IMR-90 (cell line): ENCODE results near the gene MIER2. TPM values are rescaled to one million over a fixed set of nuclear protein-coding genes. Genes with fewer than 3 reads are reported as not detected.

Experiments
- ATAC-seq: fragments of 200-7000 bp; cut with Tn5 transposase; 2 replicates; pipeline ENCODE4 v1.9.1; 2020; ENCODE audit warnings: low read depth, mild to moderate bottlenecking, moderate library complexity
- BruUV-seq: library from RNA; stranded (reverse); fragments of 400-500 nt; replicated peaks from 2 replicates; lab custom pipeline; 2021; lab: Mats Ljungman, UMichigan
- CTCF ChIA-PET: fragments of 300-600 bp; formaldehyde crosslinking; extraction: SDS; loops from one replicate; lab custom pipeline; 2021; ENCODE audit warnings: antibody characterized with exemption; lab: Yijun Ruan, JAX
- POLR2A ChIA-PET: fragments of 300-600 bp; sonication (Branson Sonifier 250); formaldehyde crosslinking; loops from one replicate; lab custom pipeline; 2022; ENCODE audit warnings: antibody characterized with exemption; ENCODE audit not compliant: unreplicated experiment; lab: Charles Lee
- DNase-seq: peaks from one replicate; pipeline ENCODE4 v3.0.0; 2013
- H2AFZ ChIP-seq: replicated peaks from 2 replicates; pipeline ENCODE3; 2013; ENCODE audit warnings: low read length, mild to moderate bottlenecking; ENCODE audit not compliant: poor library complexity
- H2AK5ac ChIP-seq: 2 replicates; pipeline ENCODE4 v1.6.1; 2013; ENCODE audit warnings: low read depth, low read length, inconsistent platforms
- H2AK9ac ChIP-seq: replicated peaks from 2 replicates; pipeline ENCODE3; 2013; ENCODE audit warnings: mild to moderate bottlenecking, low read depth, low read length, moderate library complexity; ENCODE audit not compliant: poor library complexity
- H2BK120ac ChIP-seq: 2 replicates; pipeline ENCODE4 v1.6.1; 2013; ENCODE audit warnings: low read depth, low read length, inconsistent platforms
- H2BK15ac ChIP-seq: 3 replicates; pipeline ENCODE4 v1.6.1; 2013; ENCODE audit warnings: low read depth, low read length, inconsistent platforms
- H2BK20ac ChIP-seq: 2 replicates; pipeline ENCODE4 v1.6.1; 2013; ENCODE audit warnings: low read depth, mild to moderate bottlenecking, inconsistent platforms, low read length, moderate library complexity
- H2BK5ac ChIP-seq: 2 replicates; pipeline ENCODE4 v1.6.1; 2013; ENCODE audit warnings: mild to moderate bottlenecking, low read depth, low read length, inconsistent platforms; ENCODE audit not compliant: poor library complexity, severe bottlenecking
- H3K14ac ChIP-seq: replicated peaks from 2 replicates; pipeline ENCODE4 v1.6.1; 2013; ENCODE audit warnings: low read depth, low read length, inconsistent platforms
- H3K18ac ChIP-seq: 2 replicates; pipeline ENCODE4 v1.6.1; 2013; ENCODE audit warnings: low read depth, low read length, control low read depth
- H3K23ac ChIP-seq: 2 replicates; pipeline ENCODE4 v1.6.1; 2013; ENCODE audit warnings: low read depth, low read length, inconsistent platforms
- H3K27ac ChIP-seq: 2 replicates; pipeline ENCODE4 v1.5.1; 2013; ENCODE audit warnings: mild to moderate bottlenecking, control low read depth, low read length; ENCODE audit not compliant: insufficient read depth
- H3K27me3 ChIP-seq: 2 replicates; pipeline ENCODE4 v1.6.1; 2013; ENCODE audit warnings: low read length; ENCODE audit not compliant: control insufficient read depth, insufficient read depth
- H3K36me3 ChIP-seq: 2 replicates; pipeline ENCODE4 v1.6.1; 2013; ENCODE audit warnings: low read length, mixed read lengths; ENCODE audit not compliant: control insufficient read depth, insufficient read depth
- H3K4ac ChIP-seq: 2 replicates; pipeline ENCODE4 v1.6.1; 2013; ENCODE audit warnings: low read depth, low read length, inconsistent platforms
- H3K4me1 ChIP-seq: 2 replicates; pipeline ENCODE4 v1.6.1; 2013; ENCODE audit warnings: low read length, mixed read lengths; ENCODE audit not compliant: control insufficient read depth, insufficient read depth
- H3K4me2 ChIP-seq: 2 replicates; pipeline ENCODE4 v1.6.1; 2013; ENCODE audit warnings: low read depth, mild to moderate bottlenecking, control low read depth, low read length, moderate library complexity
- H3K4me3 ChIP-seq: 2 replicates; pipeline ENCODE4 v1.5.1; 2013; ENCODE audit warnings: low read depth, mild to moderate bottlenecking, control low read depth, low read length, moderate library complexity; ENCODE audit not compliant: insufficient read depth
- H3K56ac ChIP-seq: 2 replicates; pipeline ENCODE4 v1.6.1; 2013; ENCODE audit warnings: low read length, inconsistent platforms; ENCODE audit not compliant: insufficient read depth; ENCODE audit errors: extremely low read depth
- H3K79me1 ChIP-seq, 2 experiments: 2 replicates each; pipeline ENCODE4 v1.6.1; 2013; ENCODE audit warnings: low read length in 2 of 2, inconsistent platforms in 1 of 2, low read depth in 1 of 2
- H3K9ac ChIP-seq: 2 replicates; pipeline ENCODE4 v1.6.1; 2013; ENCODE audit warnings: low read depth, low read length, control low read depth
- H3K9me1 ChIP-seq: 2 replicates; pipeline ENCODE4 v1.6.1; 2013; ENCODE audit warnings: low read length, inconsistent platforms; ENCODE audit not compliant: insufficient read depth
- H3K9me3 ChIP-seq: 2 replicates; pipeline ENCODE4 v1.6.1; 2013; ENCODE audit warnings: low read length; ENCODE audit not compliant: control insufficient read depth, insufficient read depth
- H4K20me1 ChIP-seq: 2 replicates; pipeline ENCODE4 v1.6.1; 2013; ENCODE audit warnings: low read length, inconsistent platforms; ENCODE audit not compliant: insufficient read depth
- H4K5ac ChIP-seq: 2 replicates; pipeline ENCODE4 v1.6.1; 2013; ENCODE audit warnings: mild to moderate bottlenecking, low read depth, low read length, control low read depth
- H4K8ac ChIP-seq, 2 experiments: 2 replicates each; pipeline ENCODE4 v1.6.1; 2013; ENCODE audit warnings: low read depth in 2 of 2, low read length in 2 of 2, control low read depth in 1 of 2, inconsistent platforms in 1 of 2
- H4K91ac ChIP-seq: 2 replicates; pipeline ENCODE4 v1.6.1; 2013; ENCODE audit warnings: low read depth, low read length, inconsistent platforms; ENCODE audit not compliant: insufficient read depth
- BHLHE40 ChIP-seq: fragments of 150-350 bp; IDR thresholded peaks from 2 replicates; pipeline ENCODE4 v1.6.1; 2016; ENCODE audit warnings: mild to moderate bottlenecking, low read depth, low read length
- CEBPB ChIP-seq: IDR thresholded peaks from 2 replicates; pipeline ENCODE4 v1.6.1; 2012; ENCODE audit warnings: low read depth, low read length, improper control_type of control experiment
- CHD1 ChIP-seq: IDR thresholded peaks from 2 replicates; pipeline ENCODE4 v1.6.1; 2012; ENCODE audit warnings: low read depth, low read length, improper control_type of control experiment
- MAFK ChIP-seq: IDR thresholded peaks from 2 replicates; pipeline ENCODE4 v1.6.1; 2012; ENCODE audit warnings: low read depth, low read length, improper control_type of control experiment
- MXI1 ChIP-seq: IDR thresholded peaks from 2 replicates; pipeline ENCODE4 v1.6.1; 2012; ENCODE audit warnings: low read depth, mild to moderate bottlenecking, low read length, moderate library complexity, borderline replicate concordance
- RAD21 ChIP-seq: IDR thresholded peaks from 2 replicates; pipeline ENCODE4 v1.6.1; 2012; ENCODE audit warnings: low read length, improper control_type of control experiment
- SMC3 ChIP-seq: fragments of 150-350 bp; IDR thresholded peaks from 2 replicates; pipeline ENCODE4 v1.6.1; 2016; ENCODE audit warnings: low read depth, mild to moderate bottlenecking, antibody characterized with exemption, low read length, moderate library complexity
- USF2 ChIP-seq: fragments of 150-350 bp; IDR thresholded peaks from 2 replicates; pipeline ENCODE4 v1.6.1; 2017; ENCODE audit warnings: mild to moderate bottlenecking, antibody characterized with exemption, low read length, low read depth
- WGBS, 2 experiments: methylation state at CpG; one replicate each; pipeline versions ENCODE4 v1.1.5 to v1.1.7; 2013; ENCODE audit warnings: missing lambda C conversion rate in 2 of 2; ENCODE audit not compliant: insufficient read length in 1 of 2; ENCODE audit errors: extremely low coverage in 2 of 2; 5-methylcytosine and 5-hydroxymethylcytosine counted together
- dilution Hi-C: fragments of 300-500 bp; cut with HindIII; formaldehyde crosslinking; loops from one replicate; pipeline ENCODE4 v1.14.3; 2018; ENCODE audit warnings: low sequenced_read_pairs; ENCODE audit not compliant: unreplicated experiment
- in situ Hi-C: fragments of 300-500 bp; cut with MboI; formaldehyde crosslinking; loops from 3 replicates; pipeline ENCODE4 v1.14.3; 2019; ENCODE audit warnings: low sequenced_read_pairs, inconsistent platforms, mixed read lengths
- intact Hi-C: fragments of 100-400 bp; cut with micrococcal nuclease; formaldehyde crosslinking; loops from 2 replicates; pipeline ENCODE4 v1.10.0; 2022
- polyA plus RNA-seq, 3 experiments: library from polyadenylated mRNA; depleted of rRNA; stranded (reverse); fragments of >200 nt; gene quantifications; 2 replicates each; pipeline ENCODE4 v1.2.3, GENCODE V29; 2012; ENCODE audit warnings: low replicate concordance in 1 of 3
- total RNA-seq: library from RNA; depleted of rRNA; stranded (reverse); fragments of >200 nt; gene quantifications from 2 replicates; pipeline ENCODE4 v1.2.3, GENCODE V29; 2012

Gene MIER2
- total and polyA plus RNA-seq, 2 of the 4 experiments (the other 2 are of a cell fraction), result 28.0 to 28.4 TPM

- Histone ChIP-seq H3K27ac (no peak overlapping the region), H2BK5ac (no peak overlapping the region), H3K4ac (no peak overlapping the region), H3K14ac (no peak overlapping the region), H3K23ac (no peak overlapping the region), H4K91ac (no peak overlapping the region), H4K8ac (no peak overlapping the region), H3K18ac (no peak overlapping the region), H3K4me3 (no peak overlapping the region), H3K4me2 (no peak overlapping the region), H2AK9ac (no peak overlapping the region), H3K4me1 (no peaks in the 10 kb centered on the region), H2BK20ac (no peak overlapping the region), H4K5ac (no peak overlapping the region), H2AK5ac (no peak overlapping the region), H3K56ac (no peak overlapping the region), H3K27me3 (peaks cover 6% of the 10 kb centered on the region), H3K9me1 (no peaks in the 10 kb centered on the region), H2BK120ac (no peak overlapping the region), H4K20me1 (no peaks in the 10 kb centered on the region), H2BK15ac (no peak overlapping the region), H3K9ac (no peak overlapping the region), H2AFZ (no peak overlapping the region), H3K79me1 (no peaks in the 10 kb centered on the region), H3K9me3 (no peaks in the 10 kb centered on the region), H3K36me3 (no peaks in the 10 kb centered on the region)
- intact Hi-C loops, result no loop called here
- dilution Hi-C loops, result no loop called here
- ChIA-PET POLR2A (no interaction called here), CTCF (no interaction called here)
- no peak for ATAC-seq
- 80% methylated on average over 1 of the region's 16 CpGs; no CpG with 5 or more reads in 1 of the 2 experiments for WGBS, 2 experiments
- no peak for DNase-seq
- no TSS peak for BruUV-seq
- in situ Hi-C loops, result no loop called here
- no peak for TF ChIP-seq MXI1
- no peak for TF ChIP-seq CEBPB
- TF ChIP-seq SMC3, result no peak
- no peak for TF ChIP-seq BHLHE40
- TF ChIP-seq MAFK, result no peak
- no peak for TF ChIP-seq RAD21
- TF ChIP-seq USF2, result no peak
- TF ChIP-seq CHD1, result no peak
These were observed 63.3 kb downstream of the MIER2 start for GRCh38 chr19:281156-281853.
